CD4-positive, alpha-beta T cell treated with Interleukin-15 for 4 hours (primary cell): ENCODE measurements around the gene CFI.
A peak's percentile ranks its signal among the peaks of the same experiment; 100 is the strongest.

ENCODE experiments used
- DNase-seq: peaks from one replicate; pipeline ENCODE4 v3.0.0-alpha.2; 2020; ENCODE audit warnings: low spot score

The CFI gene

GRCh38 chr4:109801895-109802319 is at the start of gene CFI:
Gene CFI, minus strand, starts transcription at chr4:109801999. Its CDS starts 28 bp downstream, at chr4:109801971.
- no peak for DNase-seq

- DNase-seq = no peak
Measured at GRCh38 chr4:109850601-109851000, 48.8 kb upstream of the CFI start.

GRCh38 chr4:109848501-109848900 is 46.7 kb upstream of the CFI start:
- no peak for DNase-seq

- DNase-seq = no peak
Measured at GRCh38 chr4:109847896-109848442, 46.2 kb upstream of the CFI start, which contains the start of gene LRIT3. Gene LRIT3, plus strand, starts transcription at chr4:109848107. Its CDS starts 95 bp downstream, at chr4:109848202.

GRCh38 chr4:109846395-109847098 is 44.7 kb upstream of the CFI start:
- no peak for DNase-seq

GRCh38 chr4:109836985-109837384 is 35.2 kb upstream of the CFI start:
- no peak for DNase-seq

- no peak for DNase-seq
Measured at GRCh38 chr4:109833756-109834155, 32.0 kb upstream of the CFI start.

- DNase-seq = no peak
Measured at GRCh38 chr4:109827672-109828071, 25.9 kb upstream of the CFI start, which contains the start of gene RRH. Gene RRH, plus strand, starts transcription at chr4:109827972. Its CDS starts 56 bp downstream, at chr4:109828028.

GRCh38 chr4:109826719-109827118 is 24.9 kb upstream of the CFI start:
- peak; percentile 18 for DNase-seq

GRCh38 chr4:109821185-109821584 is 19.4 kb upstream of the CFI start:
- no peak for DNase-seq

- no peak for DNase-seq
Measured at GRCh38 chr4:109820563-109820962, 18.8 kb upstream of the CFI start.

- no peak for DNase-seq
Measured at GRCh38 chr4:109818268-109818667, 16.5 kb upstream of the CFI start.

GRCh38 chr4:109816894-109817293 is 15.1 kb upstream of the CFI start:
- DNase-seq = no peak

GRCh38 chr4:109816082-109816442 is 14.3 kb upstream of the CFI start:
- peak; percentile 33 for DNase-seq

GRCh38 chr4:109815151-109816081 is 13.6 kb upstream of the CFI start, which contains the start of gene GAR1:
Gene GAR1, plus strand, starts transcription at chr4:109815762. Its CDS starts 403 bp downstream, at chr4:109816165.
- DNase-seq = peak; percentile 86

- no peak for DNase-seq
Measured at GRCh38 chr4:109811707-109812106, 9.9 kb upstream of the CFI start.

- no peak for DNase-seq
Measured at GRCh38 chr4:109810552-109811387, 9.0 kb upstream of the CFI start.

- no peak for DNase-seq
Measured at GRCh38 chr4:109809655-109810054, 7.9 kb upstream of the CFI start.

GRCh38 chr4:109803924-109804571 is 2.2 kb upstream of the CFI start:
- peak; percentile 13 for DNase-seq

GRCh38 chr4:109801099-109801789 is 555 bp downstream of the CFI start:
- DNase-seq = no peak
